Mesothelial cell of epicardium (in vitro differentiated cells): ENCODE results near the gene SMAD3. TPM values are rescaled to one million over a fixed set of nuclear protein-coding genes. Genes with fewer than 3 reads are reported as not detected.
A peak's percentile ranks its signal among the peaks of the same experiment; 100 is the strongest.

Source experiments
- DNase-seq, 2 experiments: peaks; one replicate each; pipeline ENCODE4 v3.0.0; 2021; ENCODE audit warnings: low spot score in 2 of 2; ENCODE audit not compliant: unreplicated experiment in 2 of 2
- H3K27ac Mint-ChIP-seq: 2 replicates; pipeline ENCODE4 v1.8.0; 2021; ENCODE audit warnings: mixed read lengths
- H3K27me3 Mint-ChIP-seq: 2 replicates; pipeline ENCODE4 v1.8.0; 2021; ENCODE audit warnings: low read depth, mixed read lengths
- H3K36me3 Mint-ChIP-seq: 2 replicates; pipeline ENCODE4 v1.8.0; 2021; ENCODE audit warnings: mixed read lengths
- H3K4me1 Mint-ChIP-seq: 2 replicates; pipeline ENCODE4 v1.8.0; 2021; ENCODE audit warnings: mixed read lengths
- H3K4me3 Mint-ChIP-seq: 2 replicates; pipeline ENCODE4 v1.8.0; 2021; ENCODE audit warnings: mild to moderate bottlenecking, moderate library complexity, mixed read lengths
- H3K9me3 Mint-ChIP-seq: 2 replicates; pipeline ENCODE4 v1.8.0; 2021; ENCODE audit warnings: mixed read lengths
- total RNA-seq: library from RNA; stranded (reverse); gene quantifications from 3 replicates; pipeline ENCODE4 v1.2.1, GENCODE V29; 2021
- TF ChIP-seq, protein P1 (sequence below): fragments of 200-600 bp; sonication (generic); IDR thresholded peaks from one replicate; pipeline ENCODE4 v1.5.0; 2021; ENCODE audit warnings: antibody characterized with exemption; ENCODE audit not compliant: unreplicated experiment

The SMAD3 gene
- total RNA-seq, 1 donor from 2014 or later, result 96.2 TPM

DNA sequence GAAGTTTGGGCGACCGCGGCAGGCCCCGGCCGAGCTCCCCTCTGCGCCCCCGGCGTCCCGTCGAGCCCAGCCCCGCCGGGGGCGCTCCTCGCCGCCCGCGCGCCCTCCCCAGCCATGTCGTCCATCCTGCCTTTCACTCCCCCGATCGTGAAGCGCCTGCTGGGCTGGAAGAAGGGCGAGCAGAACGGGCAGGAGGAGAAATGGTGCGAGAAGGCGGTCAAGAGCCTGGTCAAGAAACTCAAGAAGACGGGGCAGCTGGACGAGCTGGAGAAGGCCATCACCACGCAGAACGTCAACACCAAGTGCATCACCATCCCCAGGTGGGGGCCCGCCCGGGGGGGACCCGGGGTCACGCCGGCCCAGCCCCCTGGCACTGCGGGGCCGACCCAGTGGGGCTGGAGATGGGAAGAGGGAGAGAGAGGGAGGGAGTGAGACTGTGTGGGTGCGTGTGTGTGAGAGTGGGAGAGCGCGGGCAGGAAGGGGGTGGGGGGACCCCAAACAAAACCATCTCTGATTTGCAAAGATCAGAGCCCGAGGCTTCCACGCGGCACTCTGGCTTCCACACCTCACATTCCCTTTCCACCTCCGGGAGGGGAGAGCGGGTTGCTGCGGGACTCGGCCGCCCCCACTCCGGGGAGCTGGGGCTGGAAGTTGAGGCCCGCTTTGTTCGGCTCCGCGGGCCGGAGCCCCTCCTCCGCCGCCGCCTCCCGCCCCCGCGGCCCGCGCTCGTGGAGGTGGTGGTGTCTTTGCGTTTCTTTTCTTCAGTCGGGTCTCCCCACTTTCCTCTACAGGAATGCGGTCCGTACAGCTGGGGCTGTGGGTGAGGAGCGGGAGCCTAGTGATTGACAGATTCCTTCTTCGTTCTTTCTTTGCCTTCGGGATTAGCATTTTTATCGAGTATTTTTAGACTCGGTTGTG lies 898 bp downstream of the SMAD3 start:
- TF ChIP-seq, protein P1, sequence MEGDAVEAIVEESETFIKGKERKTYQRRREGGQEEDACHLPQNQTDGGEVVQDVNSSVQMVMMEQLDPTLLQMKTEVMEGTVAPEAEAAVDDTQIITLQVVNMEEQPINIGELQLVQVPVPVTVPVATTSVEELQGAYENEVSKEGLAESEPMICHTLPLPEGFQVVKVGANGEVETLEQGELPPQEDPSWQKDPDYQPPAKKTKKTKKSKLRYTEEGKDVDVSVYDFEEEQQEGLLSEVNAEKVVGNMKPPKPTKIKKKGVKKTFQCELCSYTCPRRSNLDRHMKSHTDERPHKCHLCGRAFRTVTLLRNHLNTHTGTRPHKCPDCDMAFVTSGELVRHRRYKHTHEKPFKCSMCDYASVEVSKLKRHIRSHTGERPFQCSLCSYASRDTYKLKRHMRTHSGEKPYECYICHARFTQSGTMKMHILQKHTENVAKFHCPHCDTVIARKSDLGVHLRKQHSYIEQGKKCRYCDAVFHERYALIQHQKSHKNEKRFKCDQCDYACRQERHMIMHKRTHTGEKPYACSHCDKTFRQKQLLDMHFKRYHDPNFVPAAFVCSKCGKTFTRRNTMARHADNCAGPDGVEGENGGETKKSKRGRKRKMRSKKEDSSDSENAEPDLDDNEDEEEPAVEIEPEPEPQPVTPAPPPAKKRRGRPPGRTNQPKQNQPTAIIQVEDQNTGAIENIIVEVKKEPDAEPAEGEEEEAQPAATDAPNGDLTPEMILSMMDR, result no peak
- peak overlapping the region; percentile 98 for H3K4me3 Mint-ChIP-seq
- H3K27me3 Mint-ChIP-seq, result peaks cover 2% of the 10 kb centered on the region
- peaks cover 3% of the 10 kb centered on the region for H3K36me3 Mint-ChIP-seq
- no peaks in the 10 kb centered on the region for H3K9me3 Mint-ChIP-seq
- peak overlapping the region; percentile 97 for H3K27ac Mint-ChIP-seq
- peaks cover 51% of the 10 kb centered on the region for H3K4me1 Mint-ChIP-seq
- peak in 1 of 2 experiments; percentile 55 for DNase-seq

DNA sequence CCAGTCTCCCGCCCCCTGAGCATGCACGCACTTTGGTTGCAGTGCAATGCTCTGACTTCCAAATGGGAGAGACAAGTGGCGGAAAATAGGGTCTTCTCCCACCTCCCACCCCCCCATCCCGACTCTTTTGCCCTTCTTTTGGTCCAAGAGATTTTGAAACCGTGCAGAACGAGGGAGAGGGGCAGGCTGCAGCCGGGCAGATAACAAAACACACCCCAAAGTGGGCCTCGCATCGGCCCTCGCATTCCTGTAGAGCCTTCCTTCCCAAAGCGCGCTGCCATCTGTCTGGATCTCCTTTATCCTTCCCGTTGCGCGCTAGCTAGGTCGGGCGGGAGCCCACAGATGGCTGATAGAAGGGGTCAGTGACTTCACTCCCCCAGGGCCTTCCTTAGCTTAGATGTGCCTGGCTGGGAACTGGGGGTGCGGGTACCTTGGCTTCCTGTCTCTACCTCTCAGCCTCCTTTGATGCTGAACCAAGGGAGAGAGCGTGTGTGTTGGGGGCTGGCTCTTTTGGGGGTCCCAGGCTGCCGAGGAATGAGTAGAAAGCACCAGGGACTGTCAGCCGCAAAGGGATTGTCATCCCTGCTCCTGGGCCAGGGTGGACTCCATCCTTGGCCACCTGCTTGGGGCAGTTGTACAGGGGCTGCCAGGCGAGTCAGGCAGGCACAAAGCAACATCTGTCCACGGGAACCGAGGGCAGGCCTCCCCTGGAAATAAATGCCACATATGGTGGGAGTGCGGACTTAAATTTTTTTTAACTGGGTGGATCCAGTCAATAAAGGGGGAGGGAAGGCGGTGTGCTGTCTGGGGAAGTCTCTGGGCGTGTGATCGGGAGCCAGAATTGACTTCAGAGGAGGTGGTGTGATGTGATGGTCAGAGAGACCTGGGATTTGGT lies 1.8 kb downstream of the SMAD3 start:
- DNase-seq, result peak in 1 of 2 experiments; percentile 53
- Mint-ChIP-seq H3K4me3 (peak overlapping the region; percentile 98), H3K36me3 (peaks cover 3% of the 10 kb centered on the region), H3K27ac (peak overlapping the region; percentile 95), H3K9me3 (no peaks in the 10 kb centered on the region), H3K27me3 (no peaks in the 10 kb centered on the region), H3K4me1 (peaks cover 51% of the 10 kb centered on the region)
- TF ChIP-seq, protein P1, result no peak

DNA sequence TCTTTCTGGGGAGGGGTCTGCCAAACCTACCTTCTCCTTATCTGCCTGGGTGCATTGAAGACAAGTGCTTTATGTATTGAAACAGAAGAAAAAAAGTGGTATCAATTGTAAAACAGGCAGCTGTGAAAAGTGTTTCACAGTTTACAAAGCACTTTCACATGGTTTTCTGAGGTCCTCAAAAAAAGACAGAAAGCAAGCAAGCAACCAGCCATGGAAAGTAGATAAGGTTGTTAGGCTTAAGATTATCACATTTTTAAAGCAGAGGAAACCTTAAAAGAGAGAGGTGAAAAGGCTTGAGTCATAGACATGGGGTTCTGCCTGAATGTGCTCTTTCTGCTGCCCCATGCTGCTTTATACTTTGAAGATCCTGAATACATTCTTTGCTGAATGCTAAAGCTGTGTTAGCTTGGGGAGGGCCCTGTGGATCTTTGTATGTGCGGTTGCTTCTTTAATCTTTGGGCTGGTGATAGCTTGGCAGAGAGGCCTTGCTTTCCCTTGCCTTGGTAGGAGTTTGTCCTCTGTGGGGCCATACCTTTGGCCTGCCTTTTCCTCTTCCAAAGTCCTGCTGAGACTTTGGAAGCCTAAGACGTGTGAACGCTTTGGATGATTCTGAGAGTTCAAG lies 2.6 kb downstream of the SMAD3 start:
- DNase-seq, result no peak

DNA sequence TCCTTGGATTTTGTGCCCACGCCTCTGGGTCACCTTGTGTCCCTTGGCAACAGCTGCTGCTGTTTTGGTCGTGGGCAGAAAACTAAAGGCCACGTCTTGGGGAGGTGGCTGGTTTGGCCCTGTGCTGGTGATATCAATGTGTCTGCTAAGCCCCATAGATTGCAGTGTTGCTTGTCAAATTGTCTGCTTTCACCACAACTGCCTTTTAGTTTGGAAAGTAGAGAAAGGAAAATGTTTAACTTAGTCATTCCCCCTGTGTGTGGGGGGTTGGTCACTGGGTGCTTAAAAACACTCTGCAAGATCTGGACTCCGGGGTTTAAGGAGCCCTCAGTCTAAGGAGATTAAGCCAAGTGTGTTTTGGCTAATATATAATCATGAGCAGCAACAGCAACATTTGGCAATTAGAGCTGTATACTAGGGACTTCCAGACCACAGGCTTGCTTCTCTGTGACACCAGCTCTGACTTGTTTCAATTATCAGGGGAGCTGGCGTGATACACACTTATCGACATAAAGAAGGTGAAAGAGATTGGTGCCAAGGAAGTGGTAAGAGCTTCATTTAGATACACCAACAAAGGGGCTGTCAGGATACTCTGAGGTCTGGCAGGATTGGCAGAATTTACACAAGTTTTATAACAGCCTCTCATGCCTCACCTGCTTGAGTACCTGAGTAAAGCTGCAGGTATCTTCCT lies 3.5 kb downstream of the SMAD3 start:
- no peaks in the 10 kb centered on the region for H3K9me3 Mint-ChIP-seq
- peaks cover 5% of the 10 kb centered on the region for H3K36me3 Mint-ChIP-seq
- DNase-seq, result no peak
- peaks cover 52% of the 10 kb centered on the region for H3K4me1 Mint-ChIP-seq
- H3K27ac Mint-ChIP-seq, result peak overlapping the region; percentile 95
- peak overlapping the region; percentile 98 for H3K4me3 Mint-ChIP-seq
- TF ChIP-seq, protein P1, result no peak
- no peaks in the 10 kb centered on the region for H3K27me3 Mint-ChIP-seq

More for the DNA sequence above, 2.6 kb downstream of the SMAD3 start:
- peaks cover 5% of the 10 kb centered on the region for H3K36me3 Mint-ChIP-seq
- TF ChIP-seq, protein P1, result no peak
- H3K9me3 Mint-ChIP-seq, result no peaks in the 10 kb centered on the region
- H3K27ac Mint-ChIP-seq, result peak overlapping the region; percentile 95
- H3K4me3 Mint-ChIP-seq, result peak overlapping the region; percentile 98
- H3K27me3 Mint-ChIP-seq, result no peaks in the 10 kb centered on the region
- peaks cover 57% of the 10 kb centered on the region for H3K4me1 Mint-ChIP-seq

DNA sequence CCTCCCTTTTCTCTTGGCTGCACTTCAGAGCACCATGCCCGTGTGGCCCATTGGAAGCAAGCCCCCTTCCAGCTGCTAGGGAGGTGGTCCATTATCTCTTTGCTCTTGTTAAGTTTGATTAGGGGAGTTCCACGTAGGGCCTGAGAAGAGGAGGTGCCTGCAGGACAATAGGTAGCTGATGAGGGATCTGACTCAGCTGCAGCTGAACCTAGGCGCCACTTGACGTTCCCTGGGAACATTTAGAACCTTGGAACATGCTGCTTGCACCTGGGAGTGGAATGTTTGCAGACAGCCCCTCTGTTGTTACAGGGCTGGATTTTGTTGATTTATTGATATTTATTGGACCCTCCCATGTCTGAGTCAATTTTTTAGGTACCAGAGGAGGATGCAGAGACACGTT lies 4.7 kb downstream of the SMAD3 start:
- Mint-ChIP-seq H3K4me3 (no peak overlapping the region), H3K4me1 (peaks cover 47% of the 10 kb centered on the region), H3K9me3 (no peaks in the 10 kb centered on the region), H3K27me3 (no peaks in the 10 kb centered on the region), H3K27ac (peak overlapping the region; percentile 50), H3K36me3 (peaks cover 5% of the 10 kb centered on the region)
- TF ChIP-seq, protein P1, result no peak
- DNase-seq, result no peak
